WTC11 (cell line): ENCODE data around the gene CLDN3. TPM values are rescaled to one million over a fixed set of nuclear protein-coding genes. Genes with fewer than 3 reads are reported as not detected.

Experiments used
- ATAC-seq: fragments of 200-7000 bp; cut with Tn5 transposase; 2 replicates; pipeline ENCODE4 v1.10.0; 2021; ENCODE audit warnings: mild to moderate bottlenecking, moderate library complexity
- CTCF ChIA-PET: fragments of 300-600 bp; sonication (Branson Sonifier 250); formaldehyde crosslinking; loops from one replicate; lab custom pipeline; 2021; ENCODE audit warnings: antibody characterized with exemption; lab: Charles Lee
- POLR2A ChIA-PET: fragments of 350-600 bp; sonication (Branson Sonifier 250); formaldehyde crosslinking; loops from one replicate; lab custom pipeline; 2021; ENCODE audit warnings: antibody characterized with exemption; lab: Charles Lee
- DNase-seq: peaks from one replicate; pipeline ENCODE4 v3.0.0; 2021; ENCODE audit warnings: low spot score
- H3K27ac Mint-ChIP-seq: 2 replicates; pipeline ENCODE4 v1.8.0; 2021; ENCODE audit warnings: mixed read lengths
- H3K27me3 Mint-ChIP-seq: 2 replicates; pipeline ENCODE4 v1.8.0; 2021; ENCODE audit warnings: low read depth, mild to moderate bottlenecking, moderate library complexity, mixed read lengths
- H3K36me3 Mint-ChIP-seq: 2 replicates; pipeline ENCODE4 v1.8.0; 2021; ENCODE audit warnings: mixed read lengths
- H3K4me1 Mint-ChIP-seq: 2 replicates; pipeline ENCODE4 v1.8.0; 2022; ENCODE audit warnings: mixed read lengths
- H3K4me3 Mint-ChIP-seq: 2 replicates; pipeline ENCODE4 v1.8.0; 2021; ENCODE audit warnings: mild to moderate bottlenecking, moderate library complexity, mixed read lengths
- H3K9me3 Mint-ChIP-seq: 2 replicates; pipeline ENCODE4 v1.8.0; 2021; ENCODE audit warnings: mixed read lengths
- CBFB ChIP-seq: sonication (generic); formaldehyde crosslinking; IDR thresholded peaks from 2 replicates; pipeline ENCODE4 v1.8.1; 2022; ENCODE audit warnings: mild to moderate bottlenecking, low read depth, missing genetic modification reagents
- NFE2L1 ChIP-seq: sonication (generic); formaldehyde crosslinking; IDR thresholded peaks from 2 replicates; pipeline ENCODE4 v1.8.1; 2023; ENCODE audit warnings: missing genetic modification reagents
- PRRX2 ChIP-seq: fragments of 250-450 bp; sonication (Bioruptor Pico); IDR thresholded peaks from 2 replicates; pipeline ENCODE4 v1.8.0; 2021; ENCODE audit warnings: mild to moderate bottlenecking
- TEAD4 ChIP-seq: sonication (generic); formaldehyde crosslinking; IDR thresholded peaks from 2 replicates; pipeline ENCODE4 v1.8.0; 2022; ENCODE audit warnings: mild to moderate bottlenecking, missing genetic modification reagents
- ZBTB21 ChIP-seq: sonication (generic); formaldehyde crosslinking; IDR thresholded peaks from 2 replicates; pipeline ENCODE4 v1.8.1; 2023; ENCODE audit warnings: mild to moderate bottlenecking, missing genetic modification reagents, borderline replicate concordance
- ZNF232 ChIP-seq: sonication (generic); formaldehyde crosslinking; IDR thresholded peaks from 2 replicates; pipeline ENCODE4 v1.8.0; 2022; ENCODE audit warnings: mild to moderate bottlenecking, missing genetic modification reagents
- ZNF396 ChIP-seq: fragments of 250-450 bp; sonication (Bioruptor Pico); IDR thresholded peaks from 2 replicates; pipeline ENCODE4 v1.8.0; 2021; ENCODE audit warnings: mild to moderate bottlenecking, moderate library complexity, borderline replicate concordance
- total RNA-seq: library from RNA; stranded (reverse); gene quantifications from 3 replicates; pipeline ENCODE4 v1.2.3, GENCODE V29; 2021
- TF ChIP-seq, protein P1 (sequence below): fragments of 250-450 bp; sonication (Bioruptor Pico); IDR thresholded peaks from 2 replicates; pipeline ENCODE4 v1.9.0; 2021; ENCODE audit warnings: mild to moderate bottlenecking, borderline replicate concordance
- TF ChIP-seq, protein P2 (sequence below): sonication (generic); formaldehyde crosslinking; IDR thresholded peaks from 2 replicates; pipeline ENCODE4 v1.8.1; 2023; ENCODE audit warnings: mild to moderate bottlenecking, missing genetic modification reagents
- TF ChIP-seq, protein P3 (sequence below): fragments of 250-450 bp; sonication (Bioruptor Pico); IDR thresholded peaks from 2 replicates; pipeline ENCODE4 v1.9.0; 2021; ENCODE audit warnings: mild to moderate bottlenecking
- TF ChIP-seq, protein P4 (sequence below): sonication (generic); formaldehyde crosslinking; IDR thresholded peaks from 2 replicates; pipeline ENCODE4 v1.8.0; 2022; ENCODE audit warnings: mild to moderate bottlenecking, missing genetic modification reagents
- TF ChIP-seq, protein P5 (sequence below): sonication (generic); formaldehyde crosslinking; IDR thresholded peaks from 2 replicates; pipeline ENCODE4 v1.8.1; 2022; ENCODE audit warnings: mild to moderate bottlenecking, moderate library complexity, missing genetic modification reagents
- TF ChIP-seq, protein P6 (sequence below): sonication (generic); formaldehyde crosslinking; IDR thresholded peaks from 2 replicates; pipeline ENCODE4 v1.8.1; 2022; ENCODE audit warnings: missing genetic modification reagents, borderline replicate concordance
- TF ChIP-seq, protein P7 (sequence below): fragments of 250-450 bp; sonication (Bioruptor Pico); IDR thresholded peaks from 2 replicates; pipeline ENCODE4 v2.1.2; 2022; ENCODE audit warnings: mild to moderate bottlenecking, moderate library complexity

Gene CLDN3
- total RNA-seq, 1 experiment from 2014 or later = 20.7 TPM

DNA sequence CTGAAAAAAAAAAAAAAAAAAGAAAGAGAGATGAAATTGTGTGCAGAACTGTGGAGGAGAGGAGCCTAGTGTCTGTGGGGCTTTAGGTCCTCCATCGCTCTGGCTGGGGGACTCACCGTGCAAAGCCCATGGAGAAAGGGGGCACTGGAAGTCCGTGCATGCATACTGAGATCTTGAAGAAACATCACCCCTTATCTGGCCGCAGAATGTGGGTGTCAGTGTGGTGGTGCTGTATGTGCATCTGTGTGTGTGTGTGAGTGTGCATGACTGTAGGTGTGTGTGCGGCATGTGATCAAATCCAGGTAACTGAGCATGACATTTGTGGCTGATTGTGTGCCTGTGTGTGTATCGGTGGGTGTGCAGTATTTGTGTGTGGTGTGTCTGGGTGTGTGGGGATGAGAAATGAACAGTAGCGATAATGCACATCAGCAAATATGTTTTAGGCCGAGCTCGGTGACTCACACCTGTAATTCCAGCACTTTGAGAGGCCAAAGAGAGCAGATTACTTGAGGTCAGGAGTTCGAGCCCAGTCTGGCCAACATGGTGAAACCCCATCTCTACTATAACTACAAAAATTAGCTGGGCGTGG is 8.8 kb upstream of the CLDN3 start (continued):
- TF ChIP-seq, protein P1, sequence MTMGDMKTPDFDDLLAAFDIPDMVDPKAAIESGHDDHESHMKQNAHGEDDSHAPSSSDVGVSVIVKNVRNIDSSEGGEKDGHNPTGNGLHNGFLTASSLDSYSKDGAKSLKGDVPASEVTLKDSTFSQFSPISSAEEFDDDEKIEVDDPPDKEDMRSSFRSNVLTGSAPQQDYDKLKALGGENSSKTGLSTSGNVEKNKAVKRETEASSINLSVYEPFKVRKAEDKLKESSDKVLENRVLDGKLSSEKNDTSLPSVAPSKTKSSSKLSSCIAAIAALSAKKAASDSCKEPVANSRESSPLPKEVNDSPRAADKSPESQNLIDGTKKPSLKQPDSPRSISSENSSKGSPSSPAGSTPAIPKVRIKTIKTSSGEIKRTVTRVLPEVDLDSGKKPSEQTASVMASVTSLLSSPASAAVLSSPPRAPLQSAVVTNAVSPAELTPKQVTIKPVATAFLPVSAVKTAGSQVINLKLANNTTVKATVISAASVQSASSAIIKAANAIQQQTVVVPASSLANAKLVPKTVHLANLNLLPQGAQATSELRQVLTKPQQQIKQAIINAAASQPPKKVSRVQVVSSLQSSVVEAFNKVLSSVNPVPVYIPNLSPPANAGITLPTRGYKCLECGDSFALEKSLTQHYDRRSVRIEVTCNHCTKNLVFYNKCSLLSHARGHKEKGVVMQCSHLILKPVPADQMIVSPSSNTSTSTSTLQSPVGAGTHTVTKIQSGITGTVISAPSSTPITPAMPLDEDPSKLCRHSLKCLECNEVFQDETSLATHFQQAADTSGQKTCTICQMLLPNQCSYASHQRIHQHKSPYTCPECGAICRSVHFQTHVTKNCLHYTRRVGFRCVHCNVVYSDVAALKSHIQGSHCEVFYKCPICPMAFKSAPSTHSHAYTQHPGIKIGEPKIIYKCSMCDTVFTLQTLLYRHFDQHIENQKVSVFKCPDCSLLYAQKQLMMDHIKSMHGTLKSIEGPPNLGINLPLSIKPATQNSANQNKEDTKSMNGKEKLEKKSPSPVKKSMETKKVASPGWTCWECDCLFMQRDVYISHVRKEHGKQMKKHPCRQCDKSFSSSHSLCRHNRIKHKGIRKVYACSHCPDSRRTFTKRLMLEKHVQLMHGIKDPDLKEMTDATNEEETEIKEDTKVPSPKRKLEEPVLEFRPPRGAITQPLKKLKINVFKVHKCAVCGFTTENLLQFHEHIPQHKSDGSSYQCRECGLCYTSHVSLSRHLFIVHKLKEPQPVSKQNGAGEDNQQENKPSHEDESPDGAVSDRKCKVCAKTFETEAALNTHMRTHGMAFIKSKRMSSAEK (CRISPR knock-in tag) = no peak
- TF ChIP-seq TEAD4 = no peak
- TF ChIP-seq ZBTB21 (CRISPR knock-in tag) = no peak
- no peak for TF ChIP-seq PRRX2 (CRISPR knock-in tag)
- no peak for TF ChIP-seq ZNF232
- TF ChIP-seq CBFB (CRISPR knock-in tag) = no peak
- TF ChIP-seq, protein P2, sequence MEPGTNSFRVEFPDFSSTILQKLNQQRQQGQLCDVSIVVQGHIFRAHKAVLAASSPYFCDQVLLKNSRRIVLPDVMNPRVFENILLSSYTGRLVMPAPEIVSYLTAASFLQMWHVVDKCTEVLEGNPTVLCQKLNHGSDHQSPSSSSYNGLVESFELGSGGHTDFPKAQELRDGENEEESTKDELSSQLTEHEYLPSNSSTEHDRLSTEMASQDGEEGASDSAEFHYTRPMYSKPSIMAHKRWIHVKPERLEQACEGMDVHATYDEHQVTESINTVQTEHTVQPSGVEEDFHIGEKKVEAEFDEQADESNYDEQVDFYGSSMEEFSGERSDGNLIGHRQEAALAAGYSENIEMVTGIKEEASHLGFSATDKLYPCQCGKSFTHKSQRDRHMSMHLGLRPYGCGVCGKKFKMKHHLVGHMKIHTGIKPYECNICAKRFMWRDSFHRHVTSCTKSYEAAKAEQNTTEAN (CRISPR knock-in tag) = no peak
- TF ChIP-seq, protein P3, sequence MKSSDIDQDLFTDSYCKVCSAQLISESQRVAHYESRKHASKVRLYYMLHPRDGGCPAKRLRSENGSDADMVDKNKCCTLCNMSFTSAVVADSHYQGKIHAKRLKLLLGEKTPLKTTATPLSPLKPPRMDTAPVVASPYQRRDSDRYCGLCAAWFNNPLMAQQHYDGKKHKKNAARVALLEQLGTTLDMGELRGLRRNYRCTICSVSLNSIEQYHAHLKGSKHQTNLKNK (CRISPR knock-in tag) = no peak
- TF ChIP-seq, protein P4, sequence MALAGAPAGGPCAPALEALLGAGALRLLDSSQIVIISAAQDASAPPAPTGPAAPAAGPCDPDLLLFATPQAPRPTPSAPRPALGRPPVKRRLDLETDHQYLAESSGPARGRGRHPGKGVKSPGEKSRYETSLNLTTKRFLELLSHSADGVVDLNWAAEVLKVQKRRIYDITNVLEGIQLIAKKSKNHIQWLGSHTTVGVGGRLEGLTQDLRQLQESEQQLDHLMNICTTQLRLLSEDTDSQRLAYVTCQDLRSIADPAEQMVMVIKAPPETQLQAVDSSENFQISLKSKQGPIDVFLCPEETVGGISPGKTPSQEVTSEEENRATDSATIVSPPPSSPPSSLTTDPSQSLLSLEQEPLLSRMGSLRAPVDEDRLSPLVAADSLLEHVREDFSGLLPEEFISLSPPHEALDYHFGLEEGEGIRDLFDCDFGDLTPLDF (CRISPR knock-in tag) = no peak
- TF ChIP-seq NFE2L1 (CRISPR knock-in tag) = no peak
- TF ChIP-seq, protein P5, sequence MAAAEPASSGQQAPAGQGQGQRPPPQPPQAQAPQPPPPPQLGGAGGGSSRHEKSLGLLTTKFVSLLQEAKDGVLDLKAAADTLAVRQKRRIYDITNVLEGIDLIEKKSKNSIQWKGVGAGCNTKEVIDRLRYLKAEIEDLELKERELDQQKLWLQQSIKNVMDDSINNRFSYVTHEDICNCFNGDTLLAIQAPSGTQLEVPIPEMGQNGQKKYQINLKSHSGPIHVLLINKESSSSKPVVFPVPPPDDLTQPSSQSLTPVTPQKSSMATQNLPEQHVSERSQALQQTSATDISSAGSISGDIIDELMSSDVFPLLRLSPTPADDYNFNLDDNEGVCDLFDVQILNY (CRISPR knock-in tag) = no peak
- no peak for TF ChIP-seq ZNF396

DNA sequence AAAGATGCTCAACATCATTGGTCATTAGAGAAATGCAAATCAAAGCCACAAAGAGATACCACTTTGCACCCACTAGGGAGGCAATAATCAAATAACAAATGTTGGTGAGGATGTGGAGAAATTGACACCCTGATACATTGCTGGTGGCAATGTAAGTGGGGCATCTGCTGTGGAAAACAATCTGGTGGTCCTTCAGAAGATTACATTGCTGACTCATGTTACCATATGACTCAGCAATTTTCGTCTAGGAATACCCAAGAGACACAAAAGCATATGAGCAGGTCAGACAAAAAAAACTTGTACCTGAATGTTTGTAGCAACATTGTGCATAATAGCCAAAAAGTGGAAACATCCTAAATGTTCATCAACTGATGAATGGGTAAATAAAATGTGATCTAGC is 4.9 kb upstream of the CLDN3 start:
- no peak for DNase-seq
- H3K4me3 Mint-ChIP-seq = no peak overlapping the region
- POLR2A ChIA-PET = no interaction called here
- peak; percentile 19; the same call in 1 of the 2 replicates for TF ChIP-seq NFE2L1 (CRISPR knock-in tag)
- TF ChIP-seq, protein P6, sequence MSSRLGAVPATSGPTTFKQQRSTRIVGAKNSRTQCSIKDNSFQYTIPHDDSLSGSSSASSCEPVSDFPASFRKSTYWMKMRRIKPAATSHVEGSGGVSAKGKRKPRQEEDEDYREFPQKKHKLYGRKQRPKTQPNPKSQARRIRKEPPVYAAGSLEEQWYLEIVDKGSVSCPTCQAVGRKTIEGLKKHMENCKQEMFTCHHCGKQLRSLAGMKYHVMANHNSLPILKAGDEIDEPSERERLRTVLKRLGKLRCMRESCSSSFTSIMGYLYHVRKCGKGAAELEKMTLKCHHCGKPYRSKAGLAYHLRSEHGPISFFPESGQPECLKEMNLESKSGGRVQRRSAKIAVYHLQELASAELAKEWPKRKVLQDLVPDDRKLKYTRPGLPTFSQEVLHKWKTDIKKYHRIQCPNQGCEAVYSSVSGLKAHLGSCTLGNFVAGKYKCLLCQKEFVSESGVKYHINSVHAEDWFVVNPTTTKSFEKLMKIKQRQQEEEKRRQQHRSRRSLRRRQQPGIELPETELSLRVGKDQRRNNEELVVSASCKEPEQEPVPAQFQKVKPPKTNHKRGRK (CRISPR knock-in tag) = no peak
- TF ChIP-seq, protein P7, sequence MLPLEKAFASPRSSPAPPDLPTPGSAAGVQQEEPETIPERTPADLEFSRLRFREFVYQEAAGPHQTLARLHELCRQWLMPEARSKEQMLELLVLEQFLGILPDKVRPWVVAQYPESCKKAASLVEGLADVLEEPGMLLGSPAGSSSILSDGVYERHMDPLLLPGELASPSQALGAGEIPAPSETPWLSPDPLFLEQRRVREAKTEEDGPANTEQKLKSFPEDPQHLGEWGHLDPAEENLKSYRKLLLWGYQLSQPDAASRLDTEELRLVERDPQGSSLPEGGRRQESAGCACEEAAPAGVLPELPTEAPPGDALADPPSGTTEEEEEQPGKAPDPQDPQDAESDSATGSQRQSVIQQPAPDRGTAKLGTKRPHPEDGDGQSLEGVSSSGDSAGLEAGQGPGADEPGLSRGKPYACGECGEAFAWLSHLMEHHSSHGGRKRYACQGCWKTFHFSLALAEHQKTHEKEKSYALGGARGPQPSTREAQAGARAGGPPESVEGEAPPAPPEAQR (CRISPR knock-in tag) = no peak
- TF ChIP-seq, all 79 proteins: peak for 1
- H3K9me3 Mint-ChIP-seq = peaks cover 7% of the 10 kb centered on the region
- H3K27ac Mint-ChIP-seq = no peak overlapping the region
- CTCF ChIA-PET = no interaction called here
- H3K4me1 Mint-ChIP-seq = peaks cover 6% of the 10 kb centered on the region
- no peaks in the 10 kb centered on the region for H3K36me3 Mint-ChIP-seq
- H3K27me3 Mint-ChIP-seq = peaks cover 8% of the 10 kb centered on the region
- no peak for ATAC-seq
